Coronary artery (tissue), 2 donors: Measurements from ENCODE around the gene TARDBP.
"Not testable (repeated sequence)": the region's sequence is repeated elsewhere in the genome, so short reads cannot be mapped to it uniquely, and the experiment has no call there.

ENCODE experiments used
- DNase-seq: peaks from one replicate; pipeline ENCODE4 v3.0.0-alpha.2; 2017; ENCODE audit warnings: low spot score
- H3K27ac ChIP-seq, 2 donors: fragments of 200-600 bp; sonication (generic); one replicate each; pipeline ENCODE4 v1.5.1; 2016 to 2019
- H3K4me3 ChIP-seq: fragments of 200-600 bp; sonication (generic); 2 replicates; pipeline ENCODE4 v1.5.1; 2016; ENCODE audit warnings: mild to moderate bottlenecking, moderate library complexity
- TF ChIP-seq, protein P1 (sequence below): fragments of 200-600 bp; sonication (generic); IDR thresholded peaks from one replicate; pipeline ENCODE4 v1.5.1; 2019; ENCODE audit warnings: antibody characterized with exemption

Gene TARDBP

DNA sequence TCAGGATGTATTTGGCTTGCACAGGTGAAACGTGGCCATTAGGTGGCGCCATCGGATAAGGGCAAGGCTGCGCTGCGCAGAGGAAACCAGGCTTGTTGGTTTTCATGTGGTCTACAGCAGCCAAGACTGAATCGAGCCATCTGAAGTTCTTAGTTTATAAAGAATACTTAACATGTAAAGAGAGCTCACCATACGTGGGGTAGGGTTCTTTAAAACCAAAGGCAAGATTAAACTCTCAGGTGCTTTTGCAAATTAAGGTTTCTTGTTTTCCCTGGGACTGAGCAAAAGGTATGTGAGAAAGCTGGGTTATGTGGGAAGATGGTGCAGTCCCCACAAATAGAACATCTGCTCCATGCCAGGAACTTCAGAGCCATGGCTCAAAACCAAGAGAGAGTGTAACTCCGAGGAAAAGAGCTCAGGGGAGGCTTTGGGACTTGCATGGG, 25.3 kb downstream of the TARDBP start:
- Histone ChIP-seq H3K27ac (no peak overlapping the region), H3K4me3 (no peak overlapping the region)
- TF ChIP-seq, protein P1, sequence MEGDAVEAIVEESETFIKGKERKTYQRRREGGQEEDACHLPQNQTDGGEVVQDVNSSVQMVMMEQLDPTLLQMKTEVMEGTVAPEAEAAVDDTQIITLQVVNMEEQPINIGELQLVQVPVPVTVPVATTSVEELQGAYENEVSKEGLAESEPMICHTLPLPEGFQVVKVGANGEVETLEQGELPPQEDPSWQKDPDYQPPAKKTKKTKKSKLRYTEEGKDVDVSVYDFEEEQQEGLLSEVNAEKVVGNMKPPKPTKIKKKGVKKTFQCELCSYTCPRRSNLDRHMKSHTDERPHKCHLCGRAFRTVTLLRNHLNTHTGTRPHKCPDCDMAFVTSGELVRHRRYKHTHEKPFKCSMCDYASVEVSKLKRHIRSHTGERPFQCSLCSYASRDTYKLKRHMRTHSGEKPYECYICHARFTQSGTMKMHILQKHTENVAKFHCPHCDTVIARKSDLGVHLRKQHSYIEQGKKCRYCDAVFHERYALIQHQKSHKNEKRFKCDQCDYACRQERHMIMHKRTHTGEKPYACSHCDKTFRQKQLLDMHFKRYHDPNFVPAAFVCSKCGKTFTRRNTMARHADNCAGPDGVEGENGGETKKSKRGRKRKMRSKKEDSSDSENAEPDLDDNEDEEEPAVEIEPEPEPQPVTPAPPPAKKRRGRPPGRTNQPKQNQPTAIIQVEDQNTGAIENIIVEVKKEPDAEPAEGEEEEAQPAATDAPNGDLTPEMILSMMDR, result peak; percentile 95
- peak; percentile 84 for DNase-seq

DNA sequence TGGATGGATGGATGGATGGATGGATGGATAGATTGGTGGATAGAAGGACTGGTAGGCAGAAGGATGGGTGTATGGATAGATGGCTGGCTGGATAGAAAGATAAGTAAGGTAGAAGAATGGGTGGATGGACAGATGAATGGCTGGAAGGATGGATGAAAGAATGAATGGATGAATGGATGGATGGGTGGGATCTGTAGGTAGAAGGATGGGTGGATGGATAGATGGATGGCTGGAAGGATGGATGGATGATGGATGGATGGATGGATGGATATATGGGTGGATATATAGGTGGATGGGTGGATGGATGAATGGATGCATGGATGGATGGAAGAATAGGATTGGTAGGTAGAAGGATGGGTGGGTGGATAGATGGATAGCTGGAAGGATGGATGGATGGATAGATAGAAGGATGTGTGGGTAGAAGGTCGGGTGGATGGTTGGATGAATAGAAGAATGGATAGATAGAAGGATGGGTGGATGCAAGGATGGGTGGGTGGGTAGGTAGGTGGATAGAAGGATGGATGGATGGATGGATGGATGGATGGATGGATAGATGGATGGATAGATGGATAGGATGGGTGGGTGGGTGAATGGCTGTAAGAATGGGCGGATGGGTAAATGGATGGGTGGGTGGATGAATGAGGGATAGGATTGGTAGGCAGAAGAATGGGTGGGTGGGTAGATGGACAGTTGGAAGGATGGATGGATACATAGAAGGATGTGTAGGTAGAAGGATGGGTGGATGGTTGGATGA, 27.1 kb downstream of the TARDBP start:
- Histone ChIP-seq H3K4me3 (no peak overlapping the region), H3K27ac (no peak overlapping the region)
- no peak for DNase-seq
- TF ChIP-seq, protein P1, result no peak

DNA sequence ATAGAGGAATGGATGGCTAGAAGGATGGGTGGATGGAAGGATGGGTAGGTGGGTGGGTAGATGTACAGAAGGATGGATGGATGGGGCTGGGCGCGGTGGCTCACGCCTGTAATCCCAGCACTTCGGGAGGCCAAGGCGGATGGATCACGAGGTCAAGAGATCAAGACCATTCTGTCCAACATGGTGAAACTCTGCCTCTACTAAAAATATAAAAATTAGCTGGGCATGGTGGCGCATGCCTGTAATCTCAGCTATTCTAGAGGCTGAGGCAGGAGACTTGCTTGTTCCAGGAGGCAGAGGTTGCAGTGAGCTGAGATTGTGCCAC, 27.6 kb downstream of the TARDBP start:
- not testable (repeated sequence) for H3K4me3 ChIP-seq, H3K27ac ChIP-seq, DNase-seq

DNA sequence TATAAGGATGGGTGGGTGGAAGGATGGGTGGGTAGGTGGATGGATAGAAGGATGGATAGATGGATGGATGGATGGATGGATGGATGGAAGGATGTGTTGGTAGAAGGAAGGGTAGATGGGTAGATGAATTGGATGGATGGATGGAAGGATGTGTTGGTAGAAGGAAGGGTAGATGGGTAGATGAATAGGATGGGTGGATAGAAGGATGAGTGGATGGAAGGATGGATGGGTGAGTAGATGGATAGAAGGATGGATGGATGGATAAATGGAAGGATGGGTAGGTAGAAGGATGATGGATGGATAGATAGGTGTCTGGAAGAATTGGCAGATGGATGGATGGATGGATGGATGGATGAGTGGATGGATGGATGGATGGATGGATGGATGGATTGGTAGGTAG, 28.6 kb downstream of the TARDBP start:
- Histone ChIP-seq H3K27ac (no peak overlapping the region), H3K4me3 (no peak overlapping the region)
- no peak for DNase-seq
- TF ChIP-seq, protein P1, result no peak

DNA sequence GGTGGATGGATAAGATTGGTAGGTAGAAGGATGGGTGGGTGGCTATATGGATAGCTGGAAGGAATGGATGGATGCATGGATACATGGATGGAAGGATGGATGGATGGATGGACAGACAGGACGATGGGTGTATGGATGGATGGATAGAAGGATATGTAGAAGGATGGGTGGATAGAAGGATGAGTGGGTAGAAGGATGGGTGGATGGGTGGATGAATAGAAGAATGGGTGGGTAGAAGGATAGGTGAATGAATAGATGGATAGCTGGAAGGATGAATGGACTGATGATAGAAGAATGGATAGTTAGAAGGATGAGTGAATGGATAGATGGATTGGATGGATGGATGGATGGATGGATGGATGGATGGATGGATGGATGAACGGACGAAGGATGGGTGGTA, 29.6 kb downstream of the TARDBP start:
- DNase-seq, result no peak
- no peak overlapping the region for H3K4me3 ChIP-seq
- H3K27ac ChIP-seq, result no peak overlapping the region
- TF ChIP-seq, protein P1, result no peak

DNA sequence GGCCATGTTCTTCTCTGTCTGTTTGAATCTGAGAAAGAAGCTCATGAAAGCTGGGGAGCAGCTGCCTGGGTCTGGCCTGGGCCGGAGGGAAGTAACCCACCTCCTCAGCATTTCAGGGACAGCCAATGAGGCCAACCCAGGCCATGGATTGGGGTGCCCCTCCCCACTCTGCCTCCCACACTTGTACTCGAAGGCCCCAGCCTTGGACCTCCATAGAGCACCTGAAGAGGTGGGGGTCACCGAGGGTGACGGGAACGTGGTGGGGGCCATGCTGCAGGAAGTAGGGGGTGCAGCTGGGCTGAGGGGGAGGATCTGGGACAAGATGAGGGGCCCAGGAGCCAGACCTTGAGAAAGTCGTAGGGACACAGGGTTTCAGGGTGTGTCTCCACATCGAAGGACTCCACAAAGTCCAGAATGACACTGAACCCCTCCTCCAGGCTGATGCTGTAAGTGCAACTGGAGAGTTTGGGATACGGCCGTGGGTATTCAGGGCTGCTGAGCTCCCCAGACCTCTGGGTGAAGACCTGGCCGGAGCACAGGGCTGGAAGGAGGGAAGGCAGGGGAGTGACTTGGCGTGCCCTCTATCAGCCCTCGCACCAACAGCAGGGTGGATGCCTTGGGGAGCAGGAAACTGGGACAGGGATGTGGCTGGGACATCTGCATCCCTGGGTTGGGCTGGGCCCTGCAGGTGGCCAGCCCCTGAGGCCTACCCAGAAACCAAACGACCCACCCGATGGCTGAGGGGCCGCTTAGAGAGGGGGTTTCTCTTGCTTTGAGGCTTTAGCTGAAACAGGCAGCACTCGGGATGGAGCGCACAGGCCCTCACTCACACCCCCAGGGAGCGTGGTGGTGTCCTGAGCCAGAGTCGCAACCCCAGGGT, 30.8 kb downstream of the TARDBP start:
- no peak for DNase-seq
- TF ChIP-seq, protein P1, result no peak
- H3K27ac ChIP-seq, result no peak overlapping the region
- no peak overlapping the region for H3K4me3 ChIP-seq

DNA sequence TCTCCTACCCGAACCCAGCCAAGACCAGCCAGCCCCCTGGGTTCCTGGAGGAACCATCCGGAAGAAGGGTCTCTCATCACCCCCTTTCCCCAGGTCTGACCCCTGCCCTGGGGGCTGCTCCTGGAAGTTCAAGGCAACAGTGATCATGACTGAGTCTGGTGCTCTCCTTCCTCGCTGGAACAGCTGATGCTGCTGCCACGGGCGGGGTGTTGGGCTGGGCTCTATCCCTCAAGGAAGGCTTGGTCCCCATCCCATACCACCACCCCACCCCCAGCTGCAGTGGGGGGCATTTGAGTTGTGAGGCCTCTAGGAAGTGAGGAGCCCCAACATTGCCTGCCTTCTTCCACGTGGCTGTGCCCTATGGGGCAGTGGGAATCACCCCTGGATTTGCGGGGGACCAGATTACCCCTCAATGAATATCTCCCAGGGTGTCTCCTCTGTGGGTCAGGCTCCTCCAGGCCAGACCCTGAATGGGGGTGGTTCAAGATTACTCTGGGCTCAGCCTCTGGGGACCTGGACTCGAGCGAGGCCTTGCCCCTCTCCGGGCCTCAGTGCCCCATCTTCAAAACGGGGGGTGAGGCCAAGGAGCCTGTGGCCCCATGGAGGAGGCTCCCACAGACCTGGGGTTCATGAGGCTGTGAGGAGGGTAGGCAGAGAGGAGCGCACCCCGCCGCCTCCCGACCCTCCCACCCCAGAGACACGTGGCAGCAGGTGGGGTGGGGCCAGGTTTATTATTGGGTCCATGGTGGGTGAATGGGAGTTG, 31.8 kb downstream of the TARDBP start:
- TF ChIP-seq, protein P1, result no peak
- Histone ChIP-seq H3K27ac (no peak overlapping the region), H3K4me3 (no peak overlapping the region)
- no peak for DNase-seq
